HS-27A (cell line): ENCODE data around the gene DENND1A.
"Not testable (repeated sequence)": the region's sequence is repeated elsewhere in the genome, so short reads cannot be mapped to it uniquely, and the experiment has no call there.

ENCODE experiments used
- DNase-seq: peaks from one replicate; pipeline ENCODE4 v3.0.0-alpha.2; 2012; ENCODE audit warnings: low read depth, missing footprints

The DENND1A gene

GRCh38 chr9:123457583-123457982, 472.3 kb downstream of the DENND1A start:
- no peak for DNase-seq

GRCh38 chr9:123456011-123456410, 473.9 kb downstream of the DENND1A start:
- no peak for DNase-seq

- DNase-seq, result no peak
These were observed 474.7 kb downstream of the DENND1A start for GRCh38 chr9:123455187-123455586.

GRCh38 chr9:123454361-123454760, 475.6 kb downstream of the DENND1A start:
- no peak for DNase-seq

DNA sequence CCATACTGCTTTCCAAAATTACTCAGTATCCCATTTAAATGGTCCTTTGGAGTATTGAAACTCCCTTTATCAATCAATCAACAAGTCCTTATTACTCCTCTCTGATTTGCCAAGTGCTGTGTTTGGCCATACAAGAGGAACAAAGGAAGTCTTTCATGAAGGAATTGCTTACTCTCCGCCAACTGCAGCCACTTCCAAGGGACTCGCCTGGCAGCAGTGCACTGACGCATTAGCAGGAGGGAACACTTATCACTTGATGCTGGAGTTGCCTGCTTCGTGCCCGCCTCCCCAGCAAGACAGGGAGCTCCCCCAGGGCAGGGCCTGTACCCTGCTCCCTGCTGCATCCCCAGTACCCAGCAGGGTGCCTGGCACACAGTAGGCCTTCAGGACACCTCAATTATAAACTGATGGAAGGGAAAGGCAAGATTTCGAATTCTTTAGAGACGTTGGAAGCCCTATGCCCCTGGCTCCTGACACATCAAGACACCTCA, 476.1 kb downstream of the DENND1A start:
- DNase-seq, result no peak

GRCh38 chr9:123453076-123453667, 476.8 kb downstream of the DENND1A start:
- no peak for DNase-seq

DNA sequence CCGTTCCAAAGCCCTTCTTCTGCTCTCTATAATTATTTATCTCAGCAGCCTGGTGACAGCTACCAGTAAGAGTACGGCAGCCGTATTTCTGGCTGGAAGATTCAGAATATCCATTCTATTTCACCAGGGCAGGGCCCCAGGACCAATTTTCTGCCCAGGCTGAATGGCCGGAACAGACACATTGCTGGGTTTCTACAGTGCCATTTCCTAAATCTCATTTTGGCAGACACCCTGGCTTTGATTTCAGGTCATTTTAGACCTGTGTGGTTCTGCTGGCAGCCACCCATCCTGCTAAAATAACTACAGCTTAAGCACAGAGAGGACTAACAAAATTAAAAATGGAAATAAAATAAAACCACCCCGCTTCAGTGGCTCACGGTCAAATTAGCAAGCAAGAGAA, 478.9 kb downstream of the DENND1A start:
- DNase-seq, result no peak

- no peak for DNase-seq
These were observed 479.7 kb downstream of the DENND1A start for GRCh38 chr9:123450098-123450770.

- DNase-seq, result no peak
These were observed 481.8 kb downstream of the DENND1A start for GRCh38 chr9:123447934-123448646.

- DNase-seq, result no peak
These were observed 483.8 kb downstream of the DENND1A start for GRCh38 chr9:123445981-123446610.

GRCh38 chr9:123445116-123445515, 484.8 kb downstream of the DENND1A start:
- DNase-seq, result no peak

DNA sequence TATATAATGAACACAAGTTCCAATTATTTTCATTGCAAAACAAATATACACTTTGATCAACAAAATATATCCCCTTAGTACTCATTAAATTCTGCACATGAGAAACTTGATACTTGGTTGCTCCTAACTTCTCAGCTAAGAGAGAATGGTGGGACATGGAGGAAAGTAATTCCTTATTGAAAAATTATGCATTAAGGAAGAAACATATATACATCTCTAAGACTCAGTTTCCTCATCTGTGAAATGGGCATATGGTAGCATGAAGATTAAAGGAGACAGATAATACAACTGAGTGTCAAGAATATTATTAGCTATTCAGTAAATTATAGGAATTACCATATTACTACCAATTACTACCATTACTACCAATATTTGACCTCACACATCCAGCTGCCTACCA, 488.2 kb downstream of the DENND1A start:
- DNase-seq, result no peak

- DNase-seq, result no peak
These were observed 489.7 kb downstream of the DENND1A start for GRCh38 chr9:123440256-123440655.

DNA sequence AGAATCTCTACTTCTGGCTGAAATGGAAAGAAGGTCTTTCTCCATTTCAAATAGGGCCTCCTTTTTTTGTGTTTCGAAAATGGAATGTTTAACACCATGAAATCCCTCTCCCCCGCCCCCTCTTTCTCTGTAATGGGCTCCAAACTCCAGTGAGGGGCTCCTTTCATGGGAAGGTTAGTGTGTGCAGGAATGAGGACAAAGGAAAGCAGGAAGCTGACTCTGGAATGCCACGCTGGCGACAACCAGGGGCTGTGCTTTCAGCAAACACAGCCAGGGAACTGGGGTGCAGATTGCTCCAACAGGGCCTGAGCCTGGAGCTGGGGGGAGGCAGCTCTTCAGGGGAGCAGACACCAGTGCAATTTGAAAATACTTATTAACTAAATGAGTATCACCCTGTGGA, 491.1 kb downstream of the DENND1A start:
- DNase-seq, result no peak

- DNase-seq, result no peak
These were observed 491.6 kb downstream of the DENND1A start for GRCh38 chr9:123438321-123438720.

- DNase-seq, result no peak
These were observed 492.7 kb downstream of the DENND1A start for GRCh38 chr9:123437201-123437600.

DNA sequence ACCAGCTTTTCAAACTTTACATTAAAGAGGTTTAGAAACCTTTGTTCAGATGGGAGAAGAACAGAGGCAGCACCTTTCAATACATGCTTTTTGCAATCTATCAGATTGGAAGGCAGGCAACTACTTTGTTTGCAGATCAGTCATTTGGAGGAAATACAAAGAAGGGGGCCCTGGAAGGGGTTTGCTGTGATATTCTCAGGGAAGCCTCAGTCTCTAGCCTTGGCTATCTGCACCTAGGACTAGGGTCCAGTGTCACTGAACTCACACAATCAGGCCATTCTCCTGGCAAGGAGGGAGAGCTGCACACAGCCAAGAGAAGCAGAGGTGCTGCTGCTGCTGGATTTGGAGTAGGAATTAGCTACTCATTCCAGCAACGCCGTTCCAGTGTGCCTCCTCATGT, 494.5 kb downstream of the DENND1A start:
- DNase-seq, result no peak

- DNase-seq, result no peak
These were observed 495.2 kb downstream of the DENND1A start for GRCh38 chr9:123434619-123435240.

DNA sequence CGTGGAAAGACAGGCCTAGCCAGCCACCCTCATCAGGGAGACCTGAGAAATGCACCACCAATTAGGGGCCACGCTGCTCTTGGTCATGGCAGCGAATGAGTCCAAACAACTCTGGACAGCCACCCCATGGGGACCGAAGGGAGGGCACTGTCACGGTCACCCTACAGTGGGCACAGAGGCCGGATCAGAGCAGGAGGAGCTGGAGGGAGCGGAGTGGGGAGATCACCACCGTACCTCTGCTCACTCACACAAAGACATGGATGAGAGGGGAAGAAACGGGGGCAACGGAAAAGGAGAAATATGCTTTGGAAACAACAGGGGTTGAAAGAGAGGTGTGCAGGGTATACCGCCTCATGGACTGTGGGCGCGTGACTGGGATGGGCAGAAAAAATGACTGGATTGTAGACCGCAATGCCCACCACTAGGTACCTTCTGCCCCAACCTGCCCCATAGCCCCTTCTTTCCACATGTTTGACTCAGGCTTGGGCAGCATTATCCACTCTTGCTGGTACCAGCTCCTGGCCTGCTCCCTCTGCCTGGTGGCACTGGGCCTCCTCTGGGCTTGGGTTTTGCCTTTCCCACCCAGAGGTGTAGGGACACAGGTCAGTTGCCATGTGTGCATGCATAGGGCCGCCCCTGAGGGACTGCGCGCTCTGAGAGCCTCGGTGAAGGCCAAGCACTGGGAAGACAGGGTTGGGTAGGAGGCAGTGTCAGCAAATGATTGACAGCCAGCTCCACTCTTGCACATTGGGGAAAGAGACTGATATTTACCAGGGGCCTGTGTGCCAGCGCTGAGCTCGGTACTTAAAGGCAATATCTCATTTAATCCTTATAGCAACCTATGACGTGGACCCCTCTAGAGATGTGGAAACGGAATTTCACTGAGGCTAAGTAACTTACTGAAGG, 497.3 kb downstream of the DENND1A start:
- DNase-seq, result no peak

- DNase-seq, result no peak
These were observed 498.3 kb downstream of the DENND1A start for GRCh38 chr9:123431581-123431980.

- not testable (repeated sequence) for DNase-seq
These were observed 501.5 kb downstream of the DENND1A start for GRCh38 chr9:123428450-123428849.
